GM12878 (cell line): ENCODE measurements around the gene GSTM4.

Experiments used
- EP300 ChIP-seq, 2 experiments: fragments of 150-350 bp in 1 of 2; IDR thresholded peaks; 2 replicates each; pipeline ENCODE4 v1.6.1; 2011 to 2012; ENCODE audit warnings: low read depth in 2 of 2, low read length in 2 of 2, borderline replicate concordance in 1 of 2, improper control_type of control experiment in 1 of 2, inconsistent platforms in 1 of 2; ENCODE audit not compliant: control insufficient read depth in 1 of 2
- NR2C2 ChIP-seq: IDR thresholded peaks from 2 replicates; pipeline ENCODE4 v1.6.1; 2011; ENCODE audit warnings: borderline replicate concordance, low read depth; ENCODE audit not compliant: control insufficient read depth, insufficient read length
- NRF1 ChIP-seq: conservative IDR thresholded peaks from 2 replicates; pipeline ENCODE4 v1.6.1; 2011; ENCODE audit warnings: mild to moderate bottlenecking, low read depth, low read length, improper control_type of control experiment
- RAD21 ChIP-seq: IDR thresholded peaks from 2 replicates; pipeline ENCODE4 v1.6.1; 2011; ENCODE audit warnings: mild to moderate bottlenecking, low read depth, low read length, moderate library complexity; ENCODE audit not compliant: insufficient read depth
- TF ChIP-seq, protein P1 (sequence below): IDR thresholded peaks from 2 replicates; pipeline ENCODE4 v1.6.1; 2011; ENCODE audit warnings: low read depth, low read length, improper control_type of control experiment, borderline replicate concordance

DNA sequence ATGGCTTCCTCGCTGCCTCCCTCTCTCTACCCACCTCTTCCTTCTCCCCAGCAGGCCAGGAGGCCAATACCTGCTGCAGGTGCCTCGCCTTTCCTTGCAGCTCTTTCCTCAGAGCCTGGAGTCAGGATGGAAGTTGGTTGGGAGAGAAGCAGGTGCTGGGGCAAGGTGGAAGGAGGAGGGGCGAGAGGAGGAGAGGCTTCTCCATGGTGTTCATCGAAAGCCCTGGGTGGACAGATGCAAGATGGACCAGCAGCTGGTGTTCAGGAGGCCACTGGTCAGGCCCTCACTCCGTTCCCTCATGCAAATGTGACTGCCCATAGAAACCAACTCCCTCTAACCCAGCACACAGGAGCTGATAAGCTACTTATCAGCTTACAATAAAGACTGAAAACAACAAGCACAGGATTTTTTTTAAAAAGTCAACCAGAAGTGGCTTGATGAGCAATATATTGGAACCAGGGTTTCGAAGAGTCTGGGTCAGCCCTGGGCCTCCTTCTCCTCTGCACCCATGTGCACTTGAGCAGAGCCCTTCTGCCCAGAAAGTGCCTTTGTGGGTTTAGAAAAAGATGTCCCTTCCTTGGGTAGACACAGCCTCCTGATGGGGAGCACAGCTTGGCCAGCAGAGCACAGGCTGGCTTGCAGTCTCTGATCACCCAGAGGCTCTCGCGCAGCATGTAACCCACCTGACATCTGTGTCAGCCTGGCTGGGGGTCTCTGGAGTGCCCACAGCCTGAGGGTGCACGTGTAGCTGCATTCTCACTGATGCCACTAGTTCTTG is 16.6 kb upstream of the GSTM4 start:
- TF ChIP-seq, protein P1, sequence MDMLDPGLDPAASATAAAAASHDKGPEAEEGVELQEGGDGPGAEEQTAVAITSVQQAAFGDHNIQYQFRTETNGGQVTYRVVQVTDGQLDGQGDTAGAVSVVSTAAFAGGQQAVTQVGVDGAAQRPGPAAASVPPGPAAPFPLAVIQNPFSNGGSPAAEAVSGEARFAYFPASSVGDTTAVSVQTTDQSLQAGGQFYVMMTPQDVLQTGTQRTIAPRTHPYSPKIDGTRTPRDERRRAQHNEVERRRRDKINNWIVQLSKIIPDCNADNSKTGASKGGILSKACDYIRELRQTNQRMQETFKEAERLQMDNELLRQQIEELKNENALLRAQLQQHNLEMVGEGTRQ, result no peak
- TF ChIP-seq NR2C2 (no peak), RAD21 (no peak), NRF1 (no peak), EP300 (IDR thresholded peaks at IDR 0.05; ENCODE audit: borderline replicate concordance in 1 of 2, control insufficient read depth in 1 of 2, low read depth in 2 of 2, low read length in 2 of 2) (no peak)
